Aorta (tissue), 5 donors: ENCODE results near the gene FILIP1L. TPM values are rescaled to one million over a fixed set of nuclear protein-coding genes. Genes with fewer than 3 reads are reported as not detected.

ENCODE experiments used
- ATAC-seq: fragments of 200-7000 bp; cut with Tn5 transposase; one replicate; pipeline ENCODE4 v1.9.1; 2022; ENCODE audit warnings: moderate library complexity; ENCODE audit not compliant: low FRiP score
- DNase-seq, 2 donors: peaks; one replicate each; pipeline ENCODE4 v3.0.0-alpha.2; 2020
- H3K27ac ChIP-seq, 2 donors: one replicate each; pipeline ENCODE4 v1.5.1; 2013; ENCODE audit warnings: low read length in 2 of 2, mild to moderate bottlenecking in 2 of 2, moderate library complexity in 2 of 2, control low read depth in 1 of 2, inconsistent platforms in 1 of 2, low read depth in 1 of 2
- H3K27me3 ChIP-seq, 2 donors: one replicate each; pipeline ENCODE4 v1.6.1; 2013; ENCODE audit warnings: control low read depth in 1 of 2, low read length in 1 of 2, mild to moderate bottlenecking in 1 of 2, moderate library complexity in 1 of 2; ENCODE audit not compliant: insufficient read depth in 2 of 2, control insufficient read depth in 1 of 2
- H3K36me3 ChIP-seq, 2 donors: one replicate each; pipeline ENCODE4 v1.6.1; 2013; ENCODE audit warnings: control low read depth in 1 of 2, low read length in 1 of 2, mild to moderate bottlenecking in 1 of 2; ENCODE audit not compliant: insufficient read depth in 2 of 2, control insufficient read depth in 1 of 2
- H3K4me1 ChIP-seq, 2 donors: one replicate each; pipeline ENCODE4 v1.6.1; 2013; ENCODE audit warnings: low read length in 2 of 2, control low read depth in 1 of 2, mild to moderate bottlenecking in 1 of 2, moderate library complexity in 1 of 2; ENCODE audit not compliant: insufficient read depth in 2 of 2, control insufficient read depth in 1 of 2
- H3K4me3 ChIP-seq, 2 donors: one replicate each; pipeline ENCODE4 v1.5.1; 2013; ENCODE audit warnings: low read length in 2 of 2, control low read depth in 1 of 2, mild to moderate bottlenecking in 1 of 2
- H3K9me3 ChIP-seq: one replicate; pipeline ENCODE4 v1.6.1; 2013; ENCODE audit warnings: mild to moderate bottlenecking, low read length; ENCODE audit not compliant: control insufficient read depth
- WGBS, 2 donors: extraction: QIAGEN DNeasy Blood & Tissue Kit; methylation state at CpG; one replicate each; pipeline ENCODE4 v1.1.7; 2013; 5-methylcytosine and 5-hydroxymethylcytosine counted together
- intact Hi-C, 2 donors: fragments of 100-400 bp; cut with DNase I; formaldehyde crosslinking; loops; one replicate each; pipeline versions ENCODE4 v1.14.2 to v1.15.0; 2022
- polyA plus RNA-seq, 2 donors: library from polyadenylated mRNA; stranded (reverse); fragments of 200-250 nt; gene quantifications; one replicate each; pipeline ENCODE4 v1.2.3, GENCODE V29; 2013
- total RNA-seq, 2 donors: library from RNA; stranded (reverse); fragmentation: NEBNext Ultra II Directional; extraction: Animal tissue kit (Norgen Biotek cat#: 25700); gene quantifications; one replicate each; pipeline ENCODE4 v1.2.1, GENCODE V29; 2021
- donor health status: healthy with polysubstance abuse.
- donor health status: Bipolar disorder and iron deficiency.
- donor health status: DM: no; HTN: no; CAD: no.
- donor health status: DM: no; HTN: no; CAD: no.
- donor health status: DM: yes; HTN: yes; CAD: no.

FILIP1L gene
- total and polyA plus RNA-seq, 4 donors = 168 to 861 (median 251) TPM

DNA sequence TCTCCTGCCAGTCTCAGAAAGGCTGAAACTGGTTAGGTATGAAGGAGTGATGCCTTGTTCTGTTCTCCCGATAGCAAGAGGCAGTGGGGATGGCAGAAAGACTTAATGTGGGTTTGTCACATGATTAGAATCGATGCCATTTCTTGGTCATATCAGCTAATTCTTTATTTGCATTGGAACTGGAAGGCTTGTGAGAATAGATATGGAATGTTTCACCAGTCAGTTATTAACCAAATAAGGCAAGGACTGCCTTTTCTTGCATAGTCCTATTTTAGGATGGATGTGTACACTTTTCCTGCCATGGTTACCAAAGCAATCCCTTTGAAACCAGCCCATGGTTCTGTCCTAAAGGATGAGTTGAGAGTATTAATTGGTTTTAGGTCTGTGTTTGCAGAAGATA, 33.7 kb downstream of the FILIP1L start:
- no peaks in the 10 kb centered on the region for H3K36me3 ChIP-seq
- WGBS, 2 donors = 1 to 6% methylated on average over 2 of the region's 2 CpGs
- no peak overlapping the region for H3K4me3 ChIP-seq
- peak overlapping the region; percentile 97 for H3K27ac ChIP-seq
- ATAC-seq (peak; percentile 82), DNase-seq (no peak)
- peaks cover 9% of the 10 kb centered on the region in 2 donors for H3K4me1 ChIP-seq
- H3K9me3 ChIP-seq = no peaks in the 10 kb centered on the region
- intact Hi-C loops = loop anchor here in 1 of 2 donors (5.0 to 10.0 kb wide), 2 partner anchors 38 to 74 kb away; no protein-coding TSS in a partner anchor
- no peaks in the 10 kb centered on the region for H3K27me3 ChIP-seq

GRCh38 chr3:100079328-100079727, 35.0 kb downstream of the FILIP1L start:
- DNase-seq (no peak), ATAC-seq (no peak)
- Histone ChIP-seq H3K4me3 (no peak overlapping the region), H3K4me1 (peaks cover 9 to 11% of the 10 kb centered on the region in 2 donors), H3K36me3 (no peaks in the 10 kb centered on the region), H3K27me3 (no peaks in the 10 kb centered on the region), H3K9me3 (no peaks in the 10 kb centered on the region), H3K27ac (no peak overlapping the region)
- intact Hi-C loops = no loop called here
- WGBS, 2 donors = 95 to 98% methylated on average over 1 of the region's 1 CpG

- no peak overlapping the region for H3K4me3 ChIP-seq
- H3K36me3 ChIP-seq = no peaks in the 10 kb centered on the region
- H3K4me1 ChIP-seq = peaks cover 9 to 11% of the 10 kb centered on the region in 2 donors
- intact Hi-C loops = no loop called here
- WGBS, 2 donors = 20 to 25% methylated on average over 7 of the region's 7 CpGs
- no peaks in the 10 kb centered on the region for H3K9me3 ChIP-seq
- H3K27ac ChIP-seq = peak overlapping the region; percentile 77 to 78
- DNase-seq = no peak
- H3K27me3 ChIP-seq = no peaks in the 10 kb centered on the region
- ATAC-seq = no peak
Observed at GRCh38 chr3:100076731-100077529, 37.4 kb downstream of the FILIP1L start.

GRCh38 chr3:100075851-100076730, 38.2 kb downstream of the FILIP1L start:
- ATAC-seq (no peak), DNase-seq (no peak)
- H3K4me1 ChIP-seq = peaks cover 9 to 11% of the 10 kb centered on the region in 2 donors

GRCh38 chr3:100075196-100075595, 39.1 kb downstream of the FILIP1L start:
- Histone ChIP-seq H3K9me3 (no peaks in the 10 kb centered on the region), H3K27ac (no peak overlapping the region), H3K4me3 (no peak overlapping the region), H3K4me1 (peaks cover 7 to 9% of the 10 kb centered on the region in 2 donors), H3K36me3 (no peaks in the 10 kb centered on the region), H3K27me3 (no peaks in the 10 kb centered on the region)
- ATAC-seq = no peak
- intact Hi-C loops = no loop called here
- no peak for DNase-seq
- WGBS, 2 donors = 89 to 96% methylated on average over 4 of the region's 4 CpGs

More at GRCh38 chr3:100075851-100076730, 38.2 kb downstream of the FILIP1L start:
- no peak overlapping the region for H3K27ac ChIP-seq
- H3K36me3 ChIP-seq = no peaks in the 10 kb centered on the region
- no peaks in the 10 kb centered on the region for H3K27me3 ChIP-seq
- no peak overlapping the region for H3K4me3 ChIP-seq
- 55 to 57% methylated on average over 4 of the region's 4 CpGs for WGBS, 2 donors
- H3K9me3 ChIP-seq = no peaks in the 10 kb centered on the region
- intact Hi-C loops = no loop called here

- DNase-seq (no peak), ATAC-seq (peak; percentile 47)
- intact Hi-C loops = loop anchor here in 1 of 2 donors (5.0 kb wide), 1 partner anchor 88 kb away; no protein-coding TSS in a partner anchor
- Histone ChIP-seq H3K4me3 (no peak overlapping the region), H3K27ac (peak overlapping the region; percentile 20 to 57), H3K4me1 (peaks cover 9% of the 10 kb centered on the region in 2 donors), H3K36me3 (no peaks in the 10 kb centered on the region), H3K27me3 (no peaks in the 10 kb centered on the region), H3K9me3 (no peaks in the 10 kb centered on the region)
- 60 to 66% methylated on average over 10 of the region's 10 CpGs for WGBS, 2 donors
Observed at GRCh38 chr3:100073714-100074307, 40.5 kb downstream of the FILIP1L start.

DNA sequence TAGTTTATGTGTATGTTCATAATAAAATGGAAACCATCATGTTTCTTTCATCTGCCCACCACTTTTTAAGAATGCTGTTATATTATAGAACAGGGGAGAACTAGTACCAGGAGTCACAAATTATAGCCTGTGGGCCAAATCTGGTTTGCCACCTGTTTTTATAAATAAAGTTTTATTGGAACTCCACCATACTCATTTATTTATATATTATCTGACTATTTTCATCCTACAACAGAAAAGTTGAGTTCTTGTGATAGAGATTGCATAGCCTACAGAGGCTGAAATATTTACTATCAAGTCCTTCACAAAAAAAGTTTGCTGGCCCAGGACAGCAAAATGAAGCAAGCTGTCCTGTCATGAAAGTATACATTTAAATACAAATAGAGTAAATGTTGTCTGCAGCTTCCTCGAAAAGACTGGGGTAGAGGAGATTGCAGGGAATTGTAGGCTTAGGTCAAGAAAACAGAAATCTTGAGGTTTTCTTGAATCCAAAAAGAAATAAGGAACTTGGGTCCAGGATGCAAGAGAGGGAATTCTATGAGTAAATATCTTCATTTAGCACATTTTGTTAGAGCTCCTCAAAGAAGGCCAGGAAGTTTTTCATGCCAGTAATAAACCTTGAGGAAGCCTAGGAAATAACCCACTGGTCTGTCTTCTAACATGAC, 41.1 kb downstream of the FILIP1L start:
- no peaks in the 10 kb centered on the region for H3K9me3 ChIP-seq
- intact Hi-C loops = loop anchor here in 1 of 2 donors (5.0 kb wide), 1 partner anchor 89 kb away; no protein-coding TSS in a partner anchor
- 85 to 88% methylated on average over 1 of the region's 1 CpG for WGBS, 2 donors
- H3K4me3 ChIP-seq = no peak overlapping the region
- DNase-seq (no peak), ATAC-seq (no peak)
- H3K27me3 ChIP-seq = no peaks in the 10 kb centered on the region
- H3K36me3 ChIP-seq = no peaks in the 10 kb centered on the region
- peaks cover 9% of the 10 kb centered on the region in 2 donors for H3K4me1 ChIP-seq
- peak overlapping the region; percentile 20 to 57 for H3K27ac ChIP-seq
